OCI-LY7 (cell line): ENCODE results near the gene BEST2. TPM values are rescaled to one million over a fixed set of nuclear protein-coding genes. Genes with fewer than 3 reads are reported as not detected.
A peak's percentile ranks its signal among the peaks of the same experiment; 100 is the strongest.

ENCODE experiments used
- BruUV-seq: library from RNA; stranded (reverse); fragments of 400-500 nt; replicated peaks from 2 replicates; lab custom pipeline; 2021; lab: Mats Ljungman, UMichigan
- CTCF ChIA-PET: fragments of 300-600 bp; sonication (Branson Sonifier 250); formaldehyde crosslinking; loops from one replicate; lab custom pipeline; 2022; ENCODE audit warnings: antibody characterized with exemption; ENCODE audit not compliant: unreplicated experiment; lab: Charles Lee
- POLR2A ChIA-PET: fragments of 300-600 bp; sonication (Branson Sonifier 250); formaldehyde crosslinking; loops from one replicate; lab custom pipeline; 2022; ENCODE audit warnings: antibody characterized with exemption; lab: Charles Lee
- DNase-seq: peaks from one replicate; pipeline ENCODE4 v3.0.0-alpha.2; 2015; ENCODE audit warnings: low spot score
- H2AFZ ChIP-seq: fragments of 200-600 bp; sonication (generic), shearing (Covaris generic); 2 replicates; pipeline ENCODE4 v1.6.1; 2014; ENCODE audit warnings: mild to moderate bottlenecking, antibody characterized with exemption, low read length, moderate library complexity
- H3K27ac ChIP-seq: fragments of 200-600 bp; sonication (generic); 2 replicates; pipeline ENCODE4 v1.5.1; 2014; ENCODE audit warnings: mixed run types, low read depth, mild to moderate bottlenecking, moderate library complexity, low read length, inconsistent platforms; ENCODE audit not compliant: poor library complexity, severe bottlenecking
- H3K36me3 ChIP-seq: fragments of 200-600 bp; sonication (generic); 2 replicates; pipeline ENCODE4 v1.6.1; 2014; ENCODE audit warnings: mild to moderate bottlenecking, antibody characterized with exemption, low read length, moderate library complexity, mixed read lengths; ENCODE audit not compliant: insufficient read depth
- H3K4me1 ChIP-seq: fragments of 200-600 bp; sonication (generic); 2 replicates; pipeline ENCODE4 v1.5.1; 2014; ENCODE audit warnings: mild to moderate bottlenecking, low read length; ENCODE audit not compliant: insufficient read depth, poor library complexity, severe bottlenecking
- H3K4me2 ChIP-seq: fragments of 200-600 bp; sonication (generic); 2 replicates; pipeline ENCODE4 v1.6.1; 2014; ENCODE audit warnings: mild to moderate bottlenecking, low read length
- H3K4me3 ChIP-seq: fragments of 200-600 bp; sonication (generic); 2 replicates; pipeline ENCODE4 v1.5.1; 2014; ENCODE audit warnings: mild to moderate bottlenecking, low read depth, low read length; ENCODE audit not compliant: poor library complexity, severe bottlenecking
- H3K79me2 ChIP-seq: fragments of 200-600 bp; sonication (generic); 2 replicates; pipeline ENCODE4 v1.6.1; 2016; ENCODE audit warnings: low read depth, mild to moderate bottlenecking, low read length, moderate library complexity, mixed read lengths; ENCODE audit not compliant: insufficient read depth
- H3K9me2 ChIP-seq: fragments of 200-600 bp; sonication (generic); 2 replicates; pipeline ENCODE4 v1.6.1; 2016; ENCODE audit warnings: mild to moderate bottlenecking, low read length, mixed read lengths; ENCODE audit not compliant: insufficient read depth
- H3K9me3 ChIP-seq: fragments of 200-600 bp; sonication (generic); 2 replicates; pipeline ENCODE4 v1.6.1; 2014; ENCODE audit warnings: mild to moderate bottlenecking, mixed run types, low read length, mixed read lengths
- H4K20me1 ChIP-seq: fragments of 200-600 bp; sonication (generic); 2 replicates; pipeline ENCODE4 v1.6.1; 2014; ENCODE audit warnings: mild to moderate bottlenecking, antibody characterized with exemption, low read length, moderate library complexity, mixed read lengths; ENCODE audit not compliant: insufficient read depth
- CTCF ChIP-seq: fragments of 200-600 bp; sonication (generic); conservative IDR thresholded peaks from 2 replicates; pipeline ENCODE4 v1.5.1; 2014; ENCODE audit warnings: mild to moderate bottlenecking, antibody characterized with exemption, low read length, moderate library complexity, mixed read lengths
- EZH2phosphoT487 ChIP-seq: fragments of 200-600 bp; sonication (generic); IDR thresholded peaks from 2 replicates; pipeline ENCODE4 v1.6.1; 2018; ENCODE audit warnings: low read depth, borderline replicate concordance, mild to moderate bottlenecking, mixed run types, antibody characterized with exemption, low read length, moderate library complexity, mixed read lengths
- intact Hi-C: fragments of 100-400 bp; cut with micrococcal nuclease; formaldehyde crosslinking; loops from one replicate; pipeline ENCODE4 v1.10.0; 2022; ENCODE audit not compliant: unreplicated experiment
- total RNA-seq, 2 experiments: library from RNA; depleted of rRNA in 1 of 2; stranded (reverse); fragments of >200 nt in 1 of 2; shearing (Covaris generic) in 1 of 2; gene quantifications; 2 replicates each; pipeline ENCODE4 v1.2.3, GENCODE V29; 2014 to 2022

The BEST2 gene
- total RNA-seq, 2 experiments from 2014 or later, result not detected

DNA sequence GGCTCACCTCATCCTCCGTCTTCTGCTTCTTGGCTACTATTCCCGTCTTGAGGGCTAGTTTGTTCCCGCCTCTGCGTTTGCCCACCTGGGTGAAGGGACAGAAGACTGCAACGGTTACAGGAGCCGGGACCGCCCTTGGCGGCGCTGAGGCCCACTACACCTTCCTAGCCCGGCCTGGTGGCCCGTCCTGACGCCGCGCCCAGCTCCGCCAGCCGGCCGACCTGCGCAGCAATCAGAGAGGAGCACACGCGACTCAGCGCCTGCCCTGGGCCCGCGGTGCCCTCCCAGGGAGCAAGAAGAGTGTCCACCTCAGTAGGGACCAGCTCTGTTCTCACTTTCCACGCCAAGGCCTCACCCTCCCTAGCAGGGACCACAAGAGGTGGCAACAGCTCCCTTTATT lies 20.3 kb upstream of the BEST2 start:
- no peak for DNase-seq
- TF ChIP-seq CTCF (no peak), EZH2phosphoT487 (no peak)
- POLR2A ChIA-PET, result interaction anchor here (4.8 kb wide), 1 partner anchor 8 kb away, joined by 32 read pairs; the partner anchor contains the start of gene TNPO2
- CTCF ChIA-PET, result interaction anchor here (0.6 kb wide), 1 partner anchor 35 kb away, joined by 7 read pairs; no protein-coding TSS in a partner anchor
- Histone ChIP-seq H3K79me2 (peaks cover 57% of the 10 kb centered on the region), H3K9me2 (no peaks in the 10 kb centered on the region), H2AFZ (no peak overlapping the region), H3K36me3 (peaks cover 64% of the 10 kb centered on the region), H3K4me3 (no peak overlapping the region), H3K4me1 (peaks cover 47% of the 10 kb centered on the region), H3K27ac (no peak overlapping the region), H4K20me1 (peaks cover 9% of the 10 kb centered on the region), H3K4me2 (no peak overlapping the region), H3K9me3 (no peaks in the 10 kb centered on the region)
- BruUV-seq, result no TSS peak
- intact Hi-C loops, result no loop called here

- Histone ChIP-seq H3K4me1 (peaks cover 44% of the 10 kb centered on the region), H3K9me2 (no peaks in the 10 kb centered on the region), H4K20me1 (peaks cover 9% of the 10 kb centered on the region), H3K4me3 (peak overlapping the region; percentile 91), H3K4me2 (peak overlapping the region; percentile 94), H3K27ac (peak overlapping the region; percentile 68), H3K9me3 (no peaks in the 10 kb centered on the region), H3K36me3 (peaks cover 45% of the 10 kb centered on the region), H2AFZ (no peak overlapping the region; the same call in 1 of the 2 replicates), H3K79me2 (peaks cover 68% of the 10 kb centered on the region)
- TF ChIP-seq CTCF (peak; percentile 92), EZH2phosphoT487 (no peak)
- POLR2A ChIA-PET, result interaction anchor here (0.6 to 4.8 kb wide), 6 partner anchors 10 to 720 kb away, joined by 3 to 32 read pairs (median 4); partner anchors contain the start of gene TNPO2
- DNase-seq, result peak; percentile 74
- intact Hi-C loops, result loop anchor here (2.0 kb wide), 1 partner anchor 59 kb away; no protein-coding TSS in a partner anchor
- no TSS peak for BruUV-seq
- CTCF ChIA-PET, result interaction anchor here (0.5 to 1.9 kb wide), 4 partner anchors 10 to 1848 kb away, joined by 3 to 14 read pairs (median 8); partner anchors contain the start of gene TNPO2
Observed at GRCh38 chr19:12733369-12734214, 18.0 kb upstream of the BEST2 start.
